ENCODE measurements around the gene ALK. TPM values are rescaled to one million over a fixed set of nuclear protein-coding genes. Genes with fewer than 3 reads are reported as not detected.
A peak's percentile ranks its signal among the peaks of the same experiment; 100 is the strongest.

ALK gene
- total RNA-seq, 2 donors from 2014 or later: 0.21 to 0.26 TPM

- intact Hi-C loops (cut with DNase I): no loop called here
- ATAC-seq (no peak), DNase-seq (no peak)
Measured at GRCh38 chr2:29351248-29351647, 570.1 kb downstream of the ALK start.

- ATAC-seq (no peak), DNase-seq (no peak)
- intact Hi-C loops (cut with DNase I): no loop called here
Measured at GRCh38 chr2:29349316-29350030, 571.9 kb downstream of the ALK start.

GRCh38 chr2:29347774-29348461 is 573.5 kb downstream of the ALK start:
- no peak for ATAC-seq
- DNase-seq: no peak
- intact Hi-C loops (cut with DNase I): no loop called here

- intact Hi-C loops (cut with DNase I): no loop called here
- DNase-seq (no peak), ATAC-seq (no peak)
Measured at GRCh38 chr2:29345236-29345635, 576.1 kb downstream of the ALK start.

- intact Hi-C loops (cut with DNase I): no loop called here
- ATAC-seq: no peak
- no peak for DNase-seq
Measured at GRCh38 chr2:29343830-29344229, 577.6 kb downstream of the ALK start.

GRCh38 chr2:29336341-29337241 is 584.8 kb downstream of the ALK start:
- ATAC-seq: no peak
- no peak for DNase-seq
- intact Hi-C loops (cut with DNase I): no loop called here

GRCh38 chr2:29335396-29335795 is 586.0 kb downstream of the ALK start:
- intact Hi-C loops (cut with DNase I): no loop called here
- no peak for ATAC-seq
- no peak for DNase-seq

- no peak for ATAC-seq
- intact Hi-C loops (cut with DNase I): no loop called here
Measured at GRCh38 chr2:29334706-29335105, 586.7 kb downstream of the ALK start.

GRCh38 chr2:29332540-29332939 is 588.8 kb downstream of the ALK start:
- DNase-seq (no peak), ATAC-seq (no peak)
- intact Hi-C loops (cut with DNase I): no loop called here

More at GRCh38 chr2:29334706-29335105, 586.7 kb downstream of the ALK start:
- DNase-seq: no peak

GRCh38 chr2:29329899-29330298 is 591.5 kb downstream of the ALK start:
- intact Hi-C loops (cut with DNase I): no loop called here
- ATAC-seq (no peak), DNase-seq (no peak)

GRCh38 chr2:29326926-29327325 is 594.5 kb downstream of the ALK start:
- intact Hi-C loops (cut with DNase I): no loop called here
- ATAC-seq (no peak), DNase-seq (no peak)

GRCh38 chr2:29325544-29325943 is 595.8 kb downstream of the ALK start:
- intact Hi-C loops (cut with DNase I): no loop called here
- ATAC-seq (no peak), DNase-seq (no peak)

GRCh38 chr2:29323961-29324360 is 597.4 kb downstream of the ALK start:
- no peak for ATAC-seq
- intact Hi-C loops (cut with DNase I): no loop called here
- DNase-seq: no peak

GRCh38 chr2:29323301-29323700 is 598.1 kb downstream of the ALK start:
- intact Hi-C loops (cut with DNase I): no loop called here
- ATAC-seq (no peak), DNase-seq (no peak)

- DNase-seq (no peak), ATAC-seq (no peak)
- intact Hi-C loops (cut with DNase I): no loop called here
Measured at GRCh38 chr2:29322011-29322410, 599.4 kb downstream of the ALK start.

- intact Hi-C loops (cut with DNase I): no loop called here
- DNase-seq: no peak
- ATAC-seq: no peak
Measured at GRCh38 chr2:29317801-29318485, 603.4 kb downstream of the ALK start.

GRCh38 chr2:29317077-29317517 is 604.3 kb downstream of the ALK start:
- peak; percentile 63 to 68 for ATAC-seq
- intact Hi-C loops (cut with DNase I): no loop called here
- DNase-seq: no peak

GRCh38 chr2:29314816-29315571 is 606.4 kb downstream of the ALK start:
- DNase-seq (no peak), ATAC-seq (peak; percentile 18 to 24)
- intact Hi-C loops (cut with DNase I): no loop called here

GRCh38 chr2:29311458-29311857 is 609.9 kb downstream of the ALK start:
- intact Hi-C loops (cut with DNase I): no loop called here
- no peak for ATAC-seq
- no peak for DNase-seq
